Panc1 (cell line): ENCODE measurements around the gene PTGES. TPM values are rescaled to one million over a fixed set of nuclear protein-coding genes. Genes with fewer than 3 reads are reported as not detected.

Experiments
- ATAC-seq: fragments of 200-7000 bp; cut with Tn5 transposase; 2 replicates; pipeline ENCODE4 v1.9.1; 2020; ENCODE audit warnings: mild to moderate bottlenecking, moderate library complexity
- BruUV-seq: library from RNA; stranded (reverse); fragments of 400-500 nt; replicated peaks from 2 replicates; lab custom pipeline; 2021; lab: Mats Ljungman, UMichigan
- CTCF ChIA-PET: fragments of 300-600 bp; sonication (Branson Sonifier 250); formaldehyde crosslinking; loops from one replicate; lab custom pipeline; 2022; ENCODE audit warnings: antibody characterized with exemption; lab: Charles Lee
- POLR2A ChIA-PET: fragments of 300-600 bp; sonication (Branson Sonifier 250); formaldehyde crosslinking; loops from one replicate; lab custom pipeline; 2022; ENCODE audit warnings: antibody characterized with exemption; lab: Charles Lee
- DNase-seq: peaks from one replicate; pipeline ENCODE4 v3.0.0-alpha.2; 2010; ENCODE audit warnings: low read depth, low spot score
- H3K27ac ChIP-seq: 2 replicates; pipeline ENCODE4 v1.5.1; 2011; ENCODE audit warnings: mild to moderate bottlenecking, low read length, inconsistent platforms
- H3K27me3 ChIP-seq: fragments of 200-500 bp; sonication (Bioruptor generic); 2 replicates; pipeline ENCODE4 v1.6.0; 2014; ENCODE audit warnings: low read length, inconsistent platforms; ENCODE audit not compliant: control insufficient read depth, insufficient read depth
- H3K36me3 ChIP-seq: fragments of 200-500 bp; sonication (Bioruptor generic); 2 replicates; pipeline ENCODE4 v1.5.1; 2014; ENCODE audit warnings: inconsistent platforms, mild to moderate bottlenecking, low read length, moderate library complexity; ENCODE audit not compliant: control insufficient read depth, insufficient read depth
- H3K4me1 ChIP-seq: 2 replicates; pipeline ENCODE4 v1.5.1; 2011; ENCODE audit warnings: inconsistent platforms, mild to moderate bottlenecking, low read length, moderate library complexity; ENCODE audit not compliant: control insufficient read depth, insufficient read depth
- H3K4me3 ChIP-seq, 2 experiments: 2 replicates each; pipeline ENCODE4 v1.5.1; 2011 to 2012; ENCODE audit warnings: low read depth in 2 of 2, low read length in 2 of 2, mild to moderate bottlenecking in 2 of 2, inconsistent platforms in 1 of 2, moderate library complexity in 1 of 2
- H3K9me3 ChIP-seq: fragments of 200-500 bp; sonication (Bioruptor generic); 2 replicates; pipeline ENCODE4 v1.5.1; 2014; ENCODE audit warnings: low read depth, mild to moderate bottlenecking, inconsistent platforms, low read length, moderate library complexity; ENCODE audit not compliant: control insufficient read depth, insufficient read depth
- POLR2AphosphoS5 ChIP-seq: IDR thresholded peaks from 2 replicates; pipeline ENCODE4 v1.6.1; 2012; ENCODE audit warnings: mild to moderate bottlenecking, low read depth, low read length, moderate library complexity
- REST ChIP-seq, 2 experiments: IDR thresholded peaks; 2 replicates each; pipeline ENCODE4 v1.6.1; 2011 to 2012; ENCODE audit warnings: low read depth in 2 of 2, control low read depth in 1 of 2, low read length in 1 of 2, mild to moderate bottlenecking in 1 of 2, moderate library complexity in 1 of 2; ENCODE audit not compliant: insufficient read depth in 1 of 2
- SIN3A ChIP-seq: IDR thresholded peaks from 2 replicates; pipeline ENCODE4 v1.6.1; 2012; ENCODE audit warnings: low read depth, mild to moderate bottlenecking, low read length, moderate library complexity, borderline replicate concordance; ENCODE audit not compliant: insufficient read depth
- TCF7L2 ChIP-seq: IDR thresholded peaks from 2 replicates; pipeline ENCODE4 v1.6.1; 2011; ENCODE audit warnings: mild to moderate bottlenecking, low read depth, low read length, inconsistent platforms
- in situ Hi-C: cut with HindIII; loops from 2 replicates; pipeline ENCODE4 v1.10.0; 2016; ENCODE audit warnings: low sequenced_read_pairs, low pct_unique_long_range_greater_than_20kb
- intact Hi-C: fragments of 100-400 bp; cut with micrococcal nuclease; formaldehyde crosslinking; loops from one replicate; pipeline ENCODE4 v1.10.0; 2022; ENCODE audit not compliant: unreplicated experiment
- total RNA-seq: library from RNA; stranded (reverse); gene quantifications from one replicate; pipeline ENCODE4 v1.2.1, GENCODE V29; 2021; ENCODE audit not compliant: unreplicated experiment
- TF ChIP-seq, protein P1 (sequence below): fragments of 450-650 bp; IDR thresholded peaks from 2 replicates; pipeline ENCODE4 v1.5.1; 2017; ENCODE audit warnings: mild to moderate bottlenecking

Gene PTGES
- total RNA-seq, 1 experiment from 2014 or later = 1.1 TPM

- H3K27me3 ChIP-seq = no peaks in the 10 kb centered on the region
- no TSS peak for BruUV-seq
- no peak overlapping the region for H3K27ac ChIP-seq
- H3K9me3 ChIP-seq = no peaks in the 10 kb centered on the region
- intact Hi-C loops = no loop called here
- peaks cover 7% of the 10 kb centered on the region for H3K4me1 ChIP-seq
- ChIA-PET CTCF (no interaction called here), POLR2A (no interaction called here)
- in situ Hi-C loops = no loop called here
- DNase-seq (no peak), ATAC-seq (no peak)
- H3K4me3 ChIP-seq = no peak overlapping the region
- TF ChIP-seq, protein P1, sequence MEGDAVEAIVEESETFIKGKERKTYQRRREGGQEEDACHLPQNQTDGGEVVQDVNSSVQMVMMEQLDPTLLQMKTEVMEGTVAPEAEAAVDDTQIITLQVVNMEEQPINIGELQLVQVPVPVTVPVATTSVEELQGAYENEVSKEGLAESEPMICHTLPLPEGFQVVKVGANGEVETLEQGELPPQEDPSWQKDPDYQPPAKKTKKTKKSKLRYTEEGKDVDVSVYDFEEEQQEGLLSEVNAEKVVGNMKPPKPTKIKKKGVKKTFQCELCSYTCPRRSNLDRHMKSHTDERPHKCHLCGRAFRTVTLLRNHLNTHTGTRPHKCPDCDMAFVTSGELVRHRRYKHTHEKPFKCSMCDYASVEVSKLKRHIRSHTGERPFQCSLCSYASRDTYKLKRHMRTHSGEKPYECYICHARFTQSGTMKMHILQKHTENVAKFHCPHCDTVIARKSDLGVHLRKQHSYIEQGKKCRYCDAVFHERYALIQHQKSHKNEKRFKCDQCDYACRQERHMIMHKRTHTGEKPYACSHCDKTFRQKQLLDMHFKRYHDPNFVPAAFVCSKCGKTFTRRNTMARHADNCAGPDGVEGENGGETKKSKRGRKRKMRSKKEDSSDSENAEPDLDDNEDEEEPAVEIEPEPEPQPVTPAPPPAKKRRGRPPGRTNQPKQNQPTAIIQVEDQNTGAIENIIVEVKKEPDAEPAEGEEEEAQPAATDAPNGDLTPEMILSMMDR = no peak
- TF ChIP-seq REST (IDR thresholded peaks at IDR 0.05; ENCODE audit: insufficient read depth in 1 of 2, low read depth in 2 of 2, low read length in 1 of 2) (no peak), POLR2AphosphoS5 (no peak), SIN3A (no peak), TCF7L2 (no peak)
- H3K36me3 ChIP-seq = no peaks in the 10 kb centered on the region
Measured at GRCh38 chr9:129713402-129713679, 39.5 kb downstream of the PTGES start.

DNA sequence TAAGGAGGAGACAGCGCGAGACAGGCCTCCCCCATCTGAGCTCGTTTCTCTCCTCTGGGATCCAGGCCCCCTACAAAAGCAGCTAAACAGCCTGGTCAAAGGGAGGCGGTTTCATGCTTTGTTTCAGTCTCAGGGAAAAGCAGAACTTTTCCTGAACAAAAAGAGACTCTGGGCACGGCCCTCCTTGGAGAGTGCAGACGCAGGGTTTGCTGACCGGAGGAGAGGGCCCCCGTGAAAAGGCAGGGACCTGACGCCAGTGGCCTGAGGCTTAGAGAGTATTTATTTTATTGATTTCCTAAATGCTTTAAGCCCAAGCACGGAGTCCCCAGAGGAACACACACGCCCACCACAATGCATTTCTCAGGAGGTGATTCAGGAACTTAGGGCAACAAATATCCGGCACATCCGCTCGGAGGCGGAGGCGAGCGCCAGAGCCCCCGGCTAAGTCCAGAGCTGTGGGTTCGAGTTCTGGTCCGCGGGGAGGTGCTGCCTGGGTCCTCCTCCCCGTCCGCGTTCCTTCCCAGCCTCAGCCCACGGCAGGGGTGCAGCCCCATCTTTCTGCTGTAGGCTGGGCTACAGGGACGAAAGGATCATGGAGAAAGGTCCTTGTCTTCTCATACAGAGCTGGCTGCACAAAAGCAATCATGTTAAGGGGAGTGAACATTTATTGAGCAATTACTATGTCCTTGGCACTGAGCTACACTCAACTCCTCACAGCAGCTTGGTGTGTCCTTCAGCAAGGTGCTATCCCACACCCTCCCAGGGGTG is 40.0 kb downstream of the PTGES start:
- CTCF ChIA-PET = interaction anchor here (0.6 kb wide), 1 partner anchor 540 kb away, joined by 4 read pairs; no protein-coding TSS in a partner anchor
- ATAC-seq = no peak
- intact Hi-C loops = no loop called here

GRCh38 chr9:129710169-129710453 is 42.7 kb downstream of the PTGES start:
- no peak for ATAC-seq
- TF ChIP-seq SIN3A (no peak), REST (IDR thresholded peaks at IDR 0.05; ENCODE audit: insufficient read depth in 1 of 2, low read depth in 2 of 2, low read length in 1 of 2) (no peak), TCF7L2 (no peak), POLR2AphosphoS5 (no peak)
- TF ChIP-seq, protein P1 = no peak
- H3K36me3 ChIP-seq = no peaks in the 10 kb centered on the region
- no TSS peak for BruUV-seq
- intact Hi-C loops (no loop called here), in situ Hi-C loops (no loop called here)
- DNase-seq = no peak
- POLR2A ChIA-PET = interaction anchor here (0.6 kb wide), 1 partner anchor 44 kb away, joined by 3 read pairs; no protein-coding TSS in a partner anchor
- no peak overlapping the region for H3K4me3 ChIP-seq
- H3K27me3 ChIP-seq = no peaks in the 10 kb centered on the region
- H3K27ac ChIP-seq = no peak overlapping the region
- H3K9me3 ChIP-seq = no peaks in the 10 kb centered on the region
- peaks cover 7% of the 10 kb centered on the region for H3K4me1 ChIP-seq
- CTCF ChIA-PET = no interaction called here

More for the DNA sequence above, 40.0 kb downstream of the PTGES start:
- BruUV-seq = no TSS peak
- H3K27me3 ChIP-seq = no peaks in the 10 kb centered on the region
- TF ChIP-seq POLR2AphosphoS5 = no peak
- TF ChIP-seq TCF7L2 = no peak
- no peak for TF ChIP-seq SIN3A
- no peaks in the 10 kb centered on the region for H3K9me3 ChIP-seq
- H3K4me1 ChIP-seq = peaks cover 7% of the 10 kb centered on the region
- no peak overlapping the region; the same call in 1 of the 2 replicates for H3K27ac ChIP-seq
- no peaks in the 10 kb centered on the region for H3K36me3 ChIP-seq
- POLR2A ChIA-PET = no interaction called here
- in situ Hi-C loops = no loop called here
- H3K4me3 ChIP-seq = no peak overlapping the region
- DNase-seq = no peak
